Activated CD4-positive, alpha-beta T cell treated with anti-CD3 and anti-CD28 coated beads, Interleukin-2, amount 10 ng/mL, durations not matched to agents 7 days and 5 days (primary cell): ENCODE data around the gene IRX1. TPM values are rescaled to one million over a fixed set of nuclear protein-coding genes. Genes with fewer than 3 reads are reported as not detected.

Source experiments
- CTCF ChIA-PET: fragments of 350-600 bp; sonication (Branson Sonifier 250); formaldehyde crosslinking; loops from one replicate; lab custom pipeline; 2021; ENCODE audit warnings: antibody characterized with exemption; lab: Charles Lee
- POLR2A ChIA-PET: fragments of 350-600 bp; sonication (Branson Sonifier 250); formaldehyde crosslinking; loops from one replicate; lab custom pipeline; 2021; ENCODE audit warnings: antibody characterized with exemption; lab: Charles Lee
- DNase-seq: peaks from one replicate; pipeline ENCODE4 v3.0.0-alpha.2; 2020
- H3K27ac Mint-ChIP-seq: one replicate; pipeline ENCODE4 v1.8.0; 2021; ENCODE audit warnings: mild to moderate bottlenecking, moderate library complexity, mixed read lengths
- H3K27me3 Mint-ChIP-seq: one replicate; pipeline ENCODE4 v1.8.0; 2021; ENCODE audit warnings: mixed read lengths
- H3K36me3 Mint-ChIP-seq: one replicate; pipeline ENCODE4 v1.8.0; 2021; ENCODE audit warnings: low read depth, mixed read lengths
- H3K4me1 Mint-ChIP-seq: one replicate; pipeline ENCODE4 v1.8.0; 2021; ENCODE audit warnings: mixed read lengths
- H3K4me3 Mint-ChIP-seq: one replicate; pipeline ENCODE4 v1.8.0; 2021; ENCODE audit warnings: mild to moderate bottlenecking, moderate library complexity, mixed read lengths
- H3K9me3 Mint-ChIP-seq: one replicate; pipeline ENCODE4 v1.8.0; 2021; ENCODE audit warnings: mixed read lengths
- total RNA-seq, 2 experiments: library from RNA; stranded (reverse); gene quantifications; one replicate each; pipeline ENCODE4 v1.2.3, GENCODE V29; 2021

The IRX1 gene
- total RNA-seq, 2 experiments from 2014 or later = not detected

DNA sequence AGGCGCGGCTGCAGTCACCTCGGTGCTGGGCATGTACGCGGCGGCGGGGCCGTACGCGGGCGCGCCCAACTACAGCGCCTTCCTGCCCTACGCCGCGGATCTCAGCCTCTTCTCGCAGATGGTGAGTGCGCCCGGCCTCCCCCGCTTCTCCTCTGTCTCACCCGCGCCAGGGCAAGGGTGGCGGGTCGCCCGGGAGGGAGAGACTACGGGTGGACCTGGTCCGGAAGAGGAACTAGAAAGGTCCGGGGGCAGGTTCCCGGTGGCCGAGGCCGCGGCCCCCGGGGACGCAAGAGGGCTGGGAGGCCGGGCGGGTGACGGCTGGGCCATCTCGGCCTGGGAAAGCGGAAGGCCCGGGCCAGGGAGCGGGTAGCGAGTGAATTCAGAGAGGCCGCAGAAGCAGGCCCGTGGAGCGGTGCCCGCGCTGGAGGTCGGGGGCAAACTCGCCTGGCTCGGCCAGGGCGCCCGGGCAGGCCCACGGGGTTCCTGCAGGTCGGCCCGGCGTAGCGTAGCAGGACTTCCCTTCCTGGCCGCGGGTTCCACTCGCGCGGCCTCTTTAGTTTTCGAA, 711 bp downstream of the IRX1 start:
- Mint-ChIP-seq H3K36me3 (peaks cover 4% of the 10 kb centered on the region), H3K27ac (peak overlapping the region; percentile 41), H3K9me3 (no peaks in the 10 kb centered on the region), H3K4me3 (no peak overlapping the region), H3K4me1 (no peaks in the 10 kb centered on the region), H3K27me3 (peaks cover 61% of the 10 kb centered on the region)
- DNase-seq = no peak
- CTCF ChIA-PET = no interaction called here
- POLR2A ChIA-PET = no interaction called here

DNA sequence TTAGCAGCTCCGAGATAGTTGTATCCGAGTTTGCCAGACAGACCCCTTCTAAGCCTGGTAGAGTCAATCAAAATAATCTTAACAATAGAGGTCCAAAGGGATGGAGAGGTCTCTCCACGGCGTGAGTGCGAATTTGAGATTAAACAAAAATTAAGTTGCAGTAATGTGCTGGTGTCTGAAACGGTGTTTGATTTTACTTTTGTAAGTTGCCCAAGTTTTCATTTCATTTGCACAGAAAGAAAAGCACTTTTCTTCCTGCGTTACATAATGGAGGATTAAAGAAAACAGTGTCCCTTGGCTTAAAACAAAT, 1.2 kb downstream of the IRX1 start:
- no peak for DNase-seq
- Mint-ChIP-seq H3K4me1 (peaks cover 1% of the 10 kb centered on the region), H3K4me3 (peak overlapping the region; percentile 22), H3K36me3 (peaks cover 4% of the 10 kb centered on the region), H3K27ac (peak overlapping the region; percentile 41), H3K27me3 (peaks cover 63% of the 10 kb centered on the region), H3K9me3 (no peaks in the 10 kb centered on the region)
- ChIA-PET CTCF (no interaction called here), POLR2A (no interaction called here)

DNA sequence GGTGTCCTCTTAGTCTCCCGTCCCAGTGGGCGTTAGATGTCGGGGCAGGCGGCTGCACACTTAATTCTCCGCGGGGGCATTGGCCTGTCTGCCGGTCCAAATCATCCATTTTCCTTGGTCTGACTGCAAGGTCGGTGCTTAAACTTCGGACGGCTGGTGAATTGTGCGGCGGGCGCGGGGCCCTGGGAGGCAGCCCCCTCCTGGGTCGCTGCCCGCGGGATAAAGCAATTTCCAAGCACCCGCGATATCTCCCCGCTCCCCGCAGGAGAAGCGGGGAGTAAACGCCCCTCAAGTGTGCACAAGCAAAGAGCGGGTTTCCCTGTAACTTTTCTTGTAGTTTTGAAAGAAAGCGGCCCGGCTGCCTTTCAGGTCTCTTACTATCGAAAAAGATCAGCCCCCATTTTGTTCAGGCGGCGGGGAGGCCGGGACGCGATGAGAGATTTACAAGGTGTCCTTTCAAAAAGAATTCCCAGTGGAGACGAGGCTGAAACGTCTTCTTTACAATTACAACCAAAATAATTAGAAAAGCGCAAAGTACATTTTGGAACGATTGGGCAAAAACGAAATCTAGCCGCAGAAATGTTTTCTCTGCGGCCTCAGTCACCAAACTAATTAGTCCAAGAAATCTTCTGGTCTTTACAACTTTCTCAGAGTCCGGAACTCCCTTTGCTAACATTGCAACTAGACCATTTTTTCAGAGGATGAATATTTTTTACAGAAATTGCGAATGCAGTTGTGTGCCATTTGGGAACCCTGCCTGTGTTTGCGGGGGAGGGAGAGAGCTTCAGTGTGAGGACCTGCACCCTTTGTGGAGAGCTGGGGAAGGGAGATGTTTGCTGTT, 1.8 kb downstream of the IRX1 start:
- ChIA-PET CTCF (interaction anchor here (0.6 kb wide), 1 partner anchor 1543 kb away, joined by 5 read pairs; no protein-coding TSS in a partner anchor), POLR2A (no interaction called here)
- Mint-ChIP-seq H3K9me3 (no peaks in the 10 kb centered on the region), H3K27me3 (peaks cover 63% of the 10 kb centered on the region), H3K36me3 (peaks cover 4% of the 10 kb centered on the region), H3K4me1 (peaks cover 2% of the 10 kb centered on the region), H3K4me3 (peak overlapping the region; percentile 22), H3K27ac (peak overlapping the region; percentile 46)
- no peak for DNase-seq

DNA sequence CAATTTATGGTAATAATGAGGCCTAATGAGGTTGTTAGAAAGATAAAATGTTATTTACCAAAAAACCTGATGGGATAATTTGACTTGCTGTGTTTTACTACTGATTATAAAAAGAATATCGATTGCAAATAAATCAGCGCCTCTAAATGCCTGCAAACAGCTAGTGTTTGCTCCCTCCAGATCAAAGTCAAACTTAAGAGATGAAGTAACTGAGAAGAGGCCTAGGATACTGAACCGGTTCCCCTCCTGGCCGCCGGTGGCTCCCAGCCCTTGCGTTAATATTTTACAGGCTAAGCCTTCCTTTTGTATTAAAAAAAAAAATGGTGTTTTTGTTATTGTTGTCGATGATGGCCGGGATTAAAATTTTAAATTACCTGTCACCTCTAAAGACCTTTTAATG, 2.6 kb downstream of the IRX1 start:
- ChIA-PET CTCF (no interaction called here), POLR2A (no interaction called here)
- peaks cover 2% of the 10 kb centered on the region for H3K4me1 Mint-ChIP-seq
- DNase-seq = no peak
- H3K36me3 Mint-ChIP-seq = peaks cover 4% of the 10 kb centered on the region
- no peaks in the 10 kb centered on the region for H3K9me3 Mint-ChIP-seq
- peak overlapping the region; percentile 31 for H3K27ac Mint-ChIP-seq
- H3K27me3 Mint-ChIP-seq = peaks cover 62% of the 10 kb centered on the region
- no peak overlapping the region for H3K4me3 Mint-ChIP-seq

DNA sequence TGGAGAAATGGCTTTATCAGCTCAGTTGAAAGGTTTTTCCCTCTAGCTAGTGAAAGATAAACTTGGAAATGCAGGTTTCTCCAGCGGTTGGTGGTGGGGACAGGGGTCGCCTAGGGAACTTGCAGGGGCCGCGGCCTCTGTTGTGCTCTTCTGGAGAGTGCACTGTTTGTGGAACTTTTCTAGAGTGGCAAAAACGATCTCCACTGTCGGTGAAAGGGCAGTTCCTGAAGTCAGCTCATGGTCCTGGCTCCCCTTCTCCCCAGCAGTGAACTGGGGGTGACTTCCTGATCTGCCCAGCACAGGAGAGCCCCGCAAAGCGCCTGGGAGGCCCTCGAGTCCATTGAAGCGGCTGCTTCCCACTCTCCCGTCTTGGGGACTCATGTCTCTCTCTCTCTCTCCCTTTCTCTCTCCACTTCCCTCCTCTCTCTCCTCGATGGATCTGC, 3.2 kb downstream of the IRX1 start:
- POLR2A ChIA-PET = no interaction called here
- CTCF ChIA-PET = no interaction called here
- peak overlapping the region; percentile 31 for H3K27ac Mint-ChIP-seq
- H3K36me3 Mint-ChIP-seq = peaks cover 4% of the 10 kb centered on the region
- H3K9me3 Mint-ChIP-seq = no peaks in the 10 kb centered on the region
- peaks cover 63% of the 10 kb centered on the region for H3K27me3 Mint-ChIP-seq
- no peak overlapping the region for H3K4me3 Mint-ChIP-seq
- no peak for DNase-seq
- H3K4me1 Mint-ChIP-seq = peaks cover 2% of the 10 kb centered on the region

DNA sequence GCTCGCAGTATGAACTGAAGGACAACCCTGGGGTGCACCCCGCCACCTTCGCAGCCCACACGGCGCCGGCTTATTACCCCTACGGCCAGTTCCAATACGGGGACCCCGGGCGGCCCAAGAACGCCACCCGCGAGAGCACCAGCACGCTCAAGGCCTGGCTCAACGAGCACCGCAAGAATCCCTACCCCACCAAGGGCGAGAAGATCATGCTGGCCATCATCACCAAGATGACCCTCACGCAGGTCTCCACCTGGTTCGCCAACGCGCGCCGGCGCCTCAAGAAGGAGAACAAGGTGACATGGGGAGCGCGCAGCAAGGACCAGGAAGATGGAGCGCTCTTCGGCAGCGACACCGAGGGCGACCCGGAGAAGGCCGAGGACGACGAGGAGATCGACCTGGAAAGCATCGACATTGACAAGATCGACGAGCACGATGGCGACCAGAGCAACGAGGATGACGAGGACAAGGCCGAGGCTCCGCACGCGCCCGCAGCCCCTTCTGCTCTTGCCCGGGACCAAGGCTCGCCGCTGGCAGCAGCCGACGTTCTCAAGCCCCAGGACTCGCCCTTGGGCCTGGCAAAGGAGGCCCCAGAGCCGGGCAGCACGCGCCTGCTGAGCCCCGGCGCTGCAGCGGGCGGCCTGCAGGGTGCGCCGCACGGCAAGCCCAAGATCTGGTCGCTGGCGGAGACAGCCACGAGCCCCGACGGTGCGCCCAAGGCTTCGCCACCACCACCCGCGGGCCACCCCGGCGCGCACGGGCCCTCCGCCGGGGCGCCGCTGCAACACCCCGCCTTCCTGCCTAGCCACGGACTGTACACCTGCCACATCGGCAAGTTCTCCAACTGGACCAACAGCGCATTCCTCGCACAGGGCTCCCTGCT, 3.8 kb downstream of the IRX1 start:
- DNase-seq = no peak
- Mint-ChIP-seq H3K4me3 (no peak overlapping the region), H3K27ac (peak overlapping the region; percentile 77), H3K9me3 (no peaks in the 10 kb centered on the region), H3K27me3 (peaks cover 62% of the 10 kb centered on the region), H3K4me1 (peaks cover 2% of the 10 kb centered on the region), H3K36me3 (peaks cover 4% of the 10 kb centered on the region)
- CTCF ChIA-PET = no interaction called here
- POLR2A ChIA-PET = no interaction called here

DNA sequence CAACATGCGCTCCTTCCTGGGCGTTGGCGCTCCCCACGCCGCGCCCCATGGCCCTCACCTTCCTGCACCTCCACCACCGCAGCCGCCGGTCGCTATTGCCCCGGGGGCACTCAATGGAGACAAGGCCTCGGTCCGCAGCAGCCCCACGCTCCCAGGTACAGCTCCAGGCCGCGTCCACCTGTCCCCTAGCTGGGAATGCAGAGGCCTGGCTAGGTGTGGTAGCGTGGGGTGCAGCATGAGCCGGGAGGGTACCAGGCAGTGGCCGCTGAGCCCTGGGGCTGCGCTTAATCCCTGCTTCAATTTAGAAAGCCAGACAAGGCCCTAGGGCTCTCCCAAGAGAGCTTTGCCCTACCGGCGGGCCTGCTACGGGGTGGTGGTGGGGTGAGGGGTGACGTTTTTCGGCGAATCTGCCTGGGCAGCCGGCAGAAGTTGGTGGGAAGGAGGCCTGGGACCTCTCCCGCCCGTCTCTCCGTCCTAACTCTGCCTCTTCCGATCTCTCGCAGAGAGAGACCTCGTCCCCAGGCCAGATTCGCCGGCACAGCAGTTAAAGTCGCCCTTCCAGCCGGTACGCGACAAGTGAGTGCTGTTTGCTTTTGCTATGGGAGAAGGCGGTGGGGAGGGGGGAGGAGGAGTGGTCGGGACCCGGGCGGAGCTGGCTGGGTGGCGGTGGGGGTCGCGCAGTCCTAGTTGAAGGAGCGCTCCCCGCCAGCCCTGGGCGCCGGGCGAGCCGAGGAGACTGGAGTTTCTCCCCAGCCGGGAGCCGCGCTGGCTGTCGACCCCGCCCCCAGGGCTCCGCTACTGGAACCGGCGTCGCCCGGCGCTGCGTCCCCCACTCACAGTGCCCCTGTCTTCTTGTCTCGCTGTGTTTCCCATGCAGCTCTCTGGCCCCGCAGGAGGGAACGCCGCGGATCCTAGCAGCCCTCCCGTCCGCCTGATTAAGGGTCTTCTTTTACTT, 4.8 kb downstream of the IRX1 start:
- H3K36me3 Mint-ChIP-seq = peaks cover 4% of the 10 kb centered on the region
- CTCF ChIA-PET = no interaction called here
- no peak for DNase-seq
- POLR2A ChIA-PET = no interaction called here
- no peak overlapping the region for H3K27ac Mint-ChIP-seq
- peaks cover 2% of the 10 kb centered on the region for H3K4me1 Mint-ChIP-seq
- H3K4me3 Mint-ChIP-seq = no peak overlapping the region
- no peaks in the 10 kb centered on the region for H3K9me3 Mint-ChIP-seq
- peaks cover 69% of the 10 kb centered on the region for H3K27me3 Mint-ChIP-seq

DNA sequence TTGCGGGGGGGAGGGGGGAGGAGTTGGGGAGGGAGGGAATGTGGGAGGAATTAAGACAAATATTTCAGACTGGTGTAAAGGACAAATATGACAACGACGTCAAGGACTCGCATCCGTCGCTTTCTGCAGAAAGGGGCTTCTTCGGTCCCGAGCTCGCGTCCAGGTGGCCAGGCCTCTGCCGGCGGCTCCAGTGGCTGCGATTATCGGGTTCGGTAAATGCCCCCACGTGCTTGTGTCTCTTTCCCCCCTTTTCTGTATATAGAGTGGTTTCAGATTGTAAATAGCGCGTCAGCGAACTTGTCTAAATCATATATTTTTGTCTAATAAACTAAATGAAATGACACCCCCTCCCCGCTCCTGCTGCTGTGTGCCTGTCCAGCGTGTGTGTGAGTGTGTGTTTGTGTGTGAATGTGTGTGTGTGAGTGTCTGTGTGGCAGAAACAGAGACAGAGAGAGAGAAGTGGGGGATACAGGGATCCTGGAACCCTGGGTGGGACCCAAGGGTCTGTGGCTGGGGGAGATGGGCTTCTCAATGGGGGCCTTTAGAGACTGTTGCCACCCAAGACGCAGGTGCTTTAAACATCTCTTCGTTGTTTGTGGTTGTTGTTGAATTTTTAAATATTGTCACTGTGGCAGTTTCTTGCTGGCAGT, 5.6 kb downstream of the IRX1 start:
- Mint-ChIP-seq H3K27me3 (peaks cover 75% of the 10 kb centered on the region), H3K27ac (peak overlapping the region; percentile 56)
- DNase-seq = no peak

DNA sequence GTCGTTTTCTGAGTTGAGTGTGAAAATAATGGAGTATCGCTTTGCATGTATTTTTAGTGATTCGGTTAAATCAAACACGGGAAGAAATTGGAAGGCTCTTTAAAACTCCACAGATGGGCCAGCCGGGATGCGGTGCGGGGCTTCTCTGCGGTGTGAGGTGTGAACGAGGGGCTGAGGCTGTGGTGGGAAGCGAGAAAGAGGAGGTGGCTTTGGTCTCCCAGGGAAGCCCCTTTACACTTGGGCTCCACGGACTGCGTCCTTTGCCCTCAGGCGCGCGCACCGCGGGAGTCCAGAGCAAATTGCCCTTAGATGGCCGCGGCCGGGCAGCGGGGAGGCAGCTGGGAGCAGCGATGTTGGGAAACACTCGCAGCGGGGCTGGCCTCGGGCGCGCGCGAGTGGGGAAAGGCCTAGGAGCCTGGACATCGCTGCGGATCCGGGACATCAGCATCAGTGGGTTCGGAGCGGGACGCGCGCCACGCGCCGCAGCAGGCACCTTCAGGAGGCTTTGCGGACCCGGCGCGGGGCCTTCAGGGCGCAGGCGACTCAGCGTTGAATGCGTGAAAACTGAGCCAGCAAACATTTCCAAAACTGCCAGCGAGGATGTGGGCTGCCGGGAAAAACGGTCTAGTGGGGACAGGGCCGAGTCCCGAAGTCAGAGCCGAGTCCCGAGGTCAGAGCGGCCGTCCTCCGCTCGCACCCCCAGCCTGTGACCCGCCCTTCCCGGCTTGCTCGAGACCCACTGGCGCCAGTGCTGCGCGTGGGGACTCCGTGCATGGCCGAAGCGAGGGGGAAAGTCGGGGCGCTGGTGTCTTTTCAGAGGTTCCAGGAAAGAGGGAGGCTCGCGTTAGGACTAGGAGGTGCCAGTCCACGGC, 6.5 kb downstream of the IRX1 start:
- Mint-ChIP-seq H3K27ac (peak overlapping the region; percentile 33), H3K4me1 (peaks cover 2% of the 10 kb centered on the region), H3K9me3 (no peaks in the 10 kb centered on the region), H3K27me3 (peaks cover 74% of the 10 kb centered on the region), H3K4me3 (no peak overlapping the region), H3K36me3 (peaks cover 4% of the 10 kb centered on the region)
- DNase-seq = no peak
- ChIA-PET POLR2A (no interaction called here), CTCF (no interaction called here)

More for the DNA sequence above, 5.6 kb downstream of the IRX1 start:
- ChIA-PET POLR2A (no interaction called here), CTCF (no interaction called here)
- H3K4me1 Mint-ChIP-seq = peaks cover 2% of the 10 kb centered on the region
- H3K9me3 Mint-ChIP-seq = no peaks in the 10 kb centered on the region
- H3K36me3 Mint-ChIP-seq = peaks cover 4% of the 10 kb centered on the region
- H3K4me3 Mint-ChIP-seq = no peak overlapping the region

DNA sequence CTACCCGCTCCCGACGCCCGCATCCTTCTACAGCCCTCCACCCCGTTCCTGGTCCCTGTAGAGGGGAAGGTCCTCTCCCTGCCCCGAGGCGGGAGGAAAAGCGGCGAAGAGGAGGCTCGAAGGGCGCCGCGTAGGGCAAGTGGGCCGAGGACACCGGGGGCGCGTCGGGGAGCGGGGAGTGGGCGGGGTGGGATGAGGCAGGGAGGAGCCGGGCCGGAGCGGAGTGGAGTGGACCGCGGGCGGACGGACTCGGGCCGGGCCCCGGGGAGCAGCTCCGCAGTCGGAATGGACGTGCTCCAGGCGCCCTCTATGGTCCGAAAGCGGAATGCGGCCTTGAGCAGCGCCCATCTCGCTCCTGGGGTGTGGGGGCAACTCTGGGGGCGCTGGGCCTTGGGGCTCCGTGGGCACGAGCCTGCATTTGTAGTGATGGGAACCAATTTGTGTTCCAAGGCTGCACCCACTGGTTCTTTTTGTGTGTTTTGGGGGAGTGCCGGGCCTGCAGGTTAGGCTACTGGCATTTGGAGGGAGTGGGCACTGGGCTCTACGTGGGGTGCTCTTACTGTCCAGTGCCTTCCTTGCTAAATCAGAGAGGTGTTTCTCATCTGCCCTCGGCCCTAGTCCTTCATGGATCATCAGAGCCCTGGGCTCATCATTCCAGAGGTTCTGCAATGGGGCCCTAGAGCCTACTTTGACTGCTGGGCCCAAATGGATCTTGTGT, 7.3 kb downstream of the IRX1 start:
- Mint-ChIP-seq H3K4me1 (peaks cover 2% of the 10 kb centered on the region), H3K27me3 (peaks cover 74% of the 10 kb centered on the region), H3K4me3 (no peak overlapping the region), H3K36me3 (peaks cover 4% of the 10 kb centered on the region), H3K9me3 (no peaks in the 10 kb centered on the region), H3K27ac (no peak overlapping the region)
- ChIA-PET CTCF (no interaction called here), POLR2A (no interaction called here)
- no peak for DNase-seq

DNA sequence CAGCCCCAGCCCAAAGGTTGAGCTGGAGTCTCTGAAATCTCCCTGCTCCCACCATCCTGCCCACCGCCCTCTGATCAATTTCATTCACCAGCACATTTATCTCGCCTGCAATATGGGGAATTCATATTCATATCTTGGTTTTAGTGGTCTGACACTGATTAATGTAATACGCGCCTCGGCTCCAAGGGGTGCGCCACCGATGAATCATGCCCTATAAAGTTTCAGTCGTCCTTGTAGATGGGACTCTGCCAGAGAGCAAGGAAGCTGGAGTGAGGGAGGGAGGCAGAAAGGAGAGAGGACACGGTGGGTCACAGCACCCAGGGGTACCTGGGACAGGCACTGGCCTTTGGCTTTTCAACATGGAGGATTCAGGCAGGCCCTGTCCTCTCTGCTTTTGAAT, 8.9 kb downstream of the IRX1 start:
- DNase-seq = no peak
- Mint-ChIP-seq H3K9me3 (no peaks in the 10 kb centered on the region), H3K4me3 (no peak overlapping the region), H3K36me3 (peaks cover 2% of the 10 kb centered on the region), H3K4me1 (peaks cover 2% of the 10 kb centered on the region), H3K27ac (no peak overlapping the region), H3K27me3 (peaks cover 59% of the 10 kb centered on the region)
- CTCF ChIA-PET = no interaction called here
- POLR2A ChIA-PET = no interaction called here
